ENCODE data around the gene ACVR1C.

ACVR1C gene

GRCh38 chr2:157489983-157490382, 138.7 kb downstream of the ACVR1C start:
- DNase-seq (ENCODE audit: low read depth) = no peak
- H3K4me3 ChIP-seq (ENCODE audit: low read depth, low read length) = no peak overlapping the region
- TF ChIP-seq, protein P1, sequence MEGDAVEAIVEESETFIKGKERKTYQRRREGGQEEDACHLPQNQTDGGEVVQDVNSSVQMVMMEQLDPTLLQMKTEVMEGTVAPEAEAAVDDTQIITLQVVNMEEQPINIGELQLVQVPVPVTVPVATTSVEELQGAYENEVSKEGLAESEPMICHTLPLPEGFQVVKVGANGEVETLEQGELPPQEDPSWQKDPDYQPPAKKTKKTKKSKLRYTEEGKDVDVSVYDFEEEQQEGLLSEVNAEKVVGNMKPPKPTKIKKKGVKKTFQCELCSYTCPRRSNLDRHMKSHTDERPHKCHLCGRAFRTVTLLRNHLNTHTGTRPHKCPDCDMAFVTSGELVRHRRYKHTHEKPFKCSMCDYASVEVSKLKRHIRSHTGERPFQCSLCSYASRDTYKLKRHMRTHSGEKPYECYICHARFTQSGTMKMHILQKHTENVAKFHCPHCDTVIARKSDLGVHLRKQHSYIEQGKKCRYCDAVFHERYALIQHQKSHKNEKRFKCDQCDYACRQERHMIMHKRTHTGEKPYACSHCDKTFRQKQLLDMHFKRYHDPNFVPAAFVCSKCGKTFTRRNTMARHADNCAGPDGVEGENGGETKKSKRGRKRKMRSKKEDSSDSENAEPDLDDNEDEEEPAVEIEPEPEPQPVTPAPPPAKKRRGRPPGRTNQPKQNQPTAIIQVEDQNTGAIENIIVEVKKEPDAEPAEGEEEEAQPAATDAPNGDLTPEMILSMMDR (IDR thresholded peaks at IDR 0.05; ENCODE audit: insufficient read depth, low read depth, low read length, missing control alignments) = no peak

- no peak overlapping the region for H3K4me3 ChIP-seq (ENCODE audit: low read depth, low read length)
- no peak for DNase-seq (ENCODE audit: low read depth)
- TF ChIP-seq, protein P1 (IDR thresholded peaks at IDR 0.05; ENCODE audit: insufficient read depth, low read depth, low read length, missing control alignments) = no peak
Measured at GRCh38 chr2:157488877-157489276, 139.8 kb downstream of the ACVR1C start.

- TF ChIP-seq, protein P1 (IDR thresholded peaks at IDR 0.05; ENCODE audit: insufficient read depth, low read depth, low read length, missing control alignments) = no peak
- no peak for DNase-seq (ENCODE audit: low read depth)
- no peak overlapping the region for H3K4me3 ChIP-seq (ENCODE audit: low read depth, low read length)
Measured at GRCh38 chr2:157487747-157488146, 140.9 kb downstream of the ACVR1C start.

DNA sequence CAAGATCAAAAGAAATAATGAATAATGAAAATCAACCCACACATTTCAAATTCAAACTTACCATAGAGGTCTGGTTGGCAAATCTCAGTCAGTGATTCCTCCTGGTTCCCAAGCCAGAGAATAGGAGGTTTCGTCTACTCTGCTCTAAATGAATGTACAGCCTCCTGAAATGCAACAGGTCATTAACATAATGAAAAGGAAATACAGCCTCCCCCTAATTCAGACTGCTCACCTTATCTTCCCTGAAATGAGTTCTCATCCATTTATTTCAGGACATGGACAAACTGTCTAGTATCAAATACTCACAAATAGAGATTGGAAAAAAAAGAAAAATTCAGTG, 141.4 kb downstream of the ACVR1C start:
- TF ChIP-seq, protein P1 (IDR thresholded peaks at IDR 0.05; ENCODE audit: insufficient read depth, low read depth, low read length, missing control alignments) = no peak
- no peak for DNase-seq (ENCODE audit: low read depth)
- H3K4me3 ChIP-seq (ENCODE audit: low read depth, low read length) = no peak overlapping the region

GRCh38 chr2:157486596-157487270, 141.9 kb downstream of the ACVR1C start:
- DNase-seq (ENCODE audit: low read depth) = no peak
- no peak overlapping the region for H3K4me3 ChIP-seq (ENCODE audit: low read depth, low read length)
- TF ChIP-seq, protein P1 (IDR thresholded peaks at IDR 0.05; ENCODE audit: insufficient read depth, low read depth, low read length, missing control alignments) = no peak

GRCh38 chr2:157480182-157480961, 148.3 kb downstream of the ACVR1C start:
- peak; percentile 89 for DNase-seq (ENCODE audit: low read depth)
- peak overlapping the region; percentile 58 for H3K4me3 ChIP-seq (ENCODE audit: low read depth, low read length)
- TF ChIP-seq, protein P1 (IDR thresholded peaks at IDR 0.05; ENCODE audit: insufficient read depth, low read depth, low read length, missing control alignments) = no peak

Data from GM12865 (cell line).